ENCODE measurements around the gene CMSS1.

DNA sequence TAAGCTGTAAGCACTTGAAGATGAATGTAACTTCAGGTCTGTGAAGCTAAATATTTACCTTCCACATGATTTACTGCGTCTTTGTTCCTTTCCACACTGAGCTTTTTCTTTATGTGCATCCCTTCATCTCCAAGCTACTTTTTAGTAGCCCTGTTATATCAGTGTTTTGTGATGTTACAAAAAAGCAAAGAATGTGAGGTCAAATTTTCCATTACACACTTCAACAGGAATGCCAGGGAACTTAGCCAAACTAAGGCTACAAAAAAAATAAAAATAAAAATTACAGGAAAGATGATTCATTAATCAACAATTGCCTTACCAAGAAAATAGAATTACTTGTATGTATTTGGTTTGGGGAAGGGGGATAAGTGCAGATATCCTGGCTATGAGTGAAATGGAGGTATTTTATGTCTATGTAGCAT, 223.7 kb downstream of the CMSS1 start:
- TF ChIP-seq, protein P1, sequence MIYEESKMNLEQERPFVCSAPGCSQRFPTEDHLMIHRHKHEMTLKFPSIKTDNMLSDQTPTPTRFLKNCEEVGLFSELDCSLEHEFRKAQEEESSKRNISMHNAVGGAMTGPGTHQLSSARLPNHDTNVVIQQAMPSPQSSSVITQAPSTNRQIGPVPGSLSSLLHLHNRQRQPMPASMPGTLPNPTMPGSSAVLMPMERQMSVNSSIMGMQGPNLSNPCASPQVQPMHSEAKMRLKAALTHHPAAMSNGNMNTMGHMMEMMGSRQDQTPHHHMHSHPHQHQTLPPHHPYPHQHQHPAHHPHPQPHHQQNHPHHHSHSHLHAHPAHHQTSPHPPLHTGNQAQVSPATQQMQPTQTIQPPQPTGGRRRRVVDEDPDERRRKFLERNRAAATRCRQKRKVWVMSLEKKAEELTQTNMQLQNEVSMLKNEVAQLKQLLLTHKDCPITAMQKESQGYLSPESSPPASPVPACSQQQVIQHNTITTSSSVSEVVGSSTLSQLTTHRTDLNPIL (CRISPR knock-in tag; IDR thresholded peaks at IDR 0.05; ENCODE audit: low read depth) = peak; percentile 93
- TF ChIP-seq ZNF8 (CRISPR knock-in tag; IDR thresholded peaks at IDR 0.05) = no peak
- TF ChIP-seq, protein P2, sequence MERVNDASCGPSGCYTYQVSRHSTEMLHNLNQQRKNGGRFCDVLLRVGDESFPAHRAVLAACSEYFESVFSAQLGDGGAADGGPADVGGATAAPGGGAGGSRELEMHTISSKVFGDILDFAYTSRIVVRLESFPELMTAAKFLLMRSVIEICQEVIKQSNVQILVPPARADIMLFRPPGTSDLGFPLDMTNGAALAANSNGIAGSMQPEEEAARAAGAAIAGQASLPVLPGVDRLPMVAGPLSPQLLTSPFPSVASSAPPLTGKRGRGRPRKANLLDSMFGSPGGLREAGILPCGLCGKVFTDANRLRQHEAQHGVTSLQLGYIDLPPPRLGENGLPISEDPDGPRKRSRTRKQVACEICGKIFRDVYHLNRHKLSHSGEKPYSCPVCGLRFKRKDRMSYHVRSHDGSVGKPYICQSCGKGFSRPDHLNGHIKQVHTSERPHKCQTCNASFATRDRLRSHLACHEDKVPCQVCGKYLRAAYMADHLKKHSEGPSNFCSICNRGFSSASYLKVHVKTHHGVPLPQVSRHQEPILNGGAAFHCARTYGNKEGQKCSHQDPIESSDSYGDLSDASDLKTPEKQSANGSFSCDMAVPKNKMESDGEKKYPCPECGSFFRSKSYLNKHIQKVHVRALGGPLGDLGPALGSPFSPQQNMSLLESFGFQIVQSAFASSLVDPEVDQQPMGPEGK (CRISPR knock-in tag; IDR thresholded peaks at IDR 0.05; ENCODE audit: borderline replicate concordance) = 0 out of 2 replicates have a peak, but pooled peaks have one; percentile 43
- no peak for TF ChIP-seq ESRRG (CRISPR knock-in tag; IDR thresholded peaks at IDR 0.05)
- no peak for TF ChIP-seq BACH2 (CRISPR knock-in tag; IDR thresholded peaks at IDR 0.05; ENCODE audit: borderline replicate concordance)
- no peak for TF ChIP-seq ZC3H10 (CRISPR knock-in tag; IDR thresholded peaks at IDR 0.05)
- no peak for TF ChIP-seq ARNTL (CRISPR knock-in tag; IDR thresholded peaks at IDR 0.05; ENCODE audit: borderline replicate concordance, low read depth)
- no peak for TF ChIP-seq TCF4 (CRISPR knock-in tag; IDR thresholded peaks at IDR 0.05; ENCODE audit: borderline replicate concordance)
- TF ChIP-seq CSDC2 (CRISPR knock-in tag; IDR thresholded peaks at IDR 0.05) = peak; percentile 13; the same call in 1 of the 2 replicates
- no peak for TF ChIP-seq RARB (CRISPR knock-in tag; IDR thresholded peaks at IDR 0.05)
- TF ChIP-seq PPARA (CRISPR knock-in tag; IDR thresholded peaks at IDR 0.05; ENCODE audit: borderline replicate concordance) = no peak
- TF ChIP-seq ISL1 (CRISPR knock-in tag; IDR thresholded peaks at IDR 0.05) = peak; percentile 87

Measured in SK-N-SH treated with all-trans-retinoic acid at 6 μM for 48 hours (cell line).